ENCODE data around the gene CORO2A.
A peak's percentile ranks its signal among the peaks of the same experiment; 100 is the strongest.

Gene CORO2A

GRCh38 chr9:98203153-98203552 is 10.7 kb upstream of the CORO2A start:
- TF ChIP-seq ZFX (IDR thresholded peaks at IDR 0.05; ENCODE audit: borderline replicate concordance): no peak
- TF ChIP-seq, protein P1, sequence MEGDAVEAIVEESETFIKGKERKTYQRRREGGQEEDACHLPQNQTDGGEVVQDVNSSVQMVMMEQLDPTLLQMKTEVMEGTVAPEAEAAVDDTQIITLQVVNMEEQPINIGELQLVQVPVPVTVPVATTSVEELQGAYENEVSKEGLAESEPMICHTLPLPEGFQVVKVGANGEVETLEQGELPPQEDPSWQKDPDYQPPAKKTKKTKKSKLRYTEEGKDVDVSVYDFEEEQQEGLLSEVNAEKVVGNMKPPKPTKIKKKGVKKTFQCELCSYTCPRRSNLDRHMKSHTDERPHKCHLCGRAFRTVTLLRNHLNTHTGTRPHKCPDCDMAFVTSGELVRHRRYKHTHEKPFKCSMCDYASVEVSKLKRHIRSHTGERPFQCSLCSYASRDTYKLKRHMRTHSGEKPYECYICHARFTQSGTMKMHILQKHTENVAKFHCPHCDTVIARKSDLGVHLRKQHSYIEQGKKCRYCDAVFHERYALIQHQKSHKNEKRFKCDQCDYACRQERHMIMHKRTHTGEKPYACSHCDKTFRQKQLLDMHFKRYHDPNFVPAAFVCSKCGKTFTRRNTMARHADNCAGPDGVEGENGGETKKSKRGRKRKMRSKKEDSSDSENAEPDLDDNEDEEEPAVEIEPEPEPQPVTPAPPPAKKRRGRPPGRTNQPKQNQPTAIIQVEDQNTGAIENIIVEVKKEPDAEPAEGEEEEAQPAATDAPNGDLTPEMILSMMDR (IDR thresholded peaks at IDR 0.05): no peak

DNA sequence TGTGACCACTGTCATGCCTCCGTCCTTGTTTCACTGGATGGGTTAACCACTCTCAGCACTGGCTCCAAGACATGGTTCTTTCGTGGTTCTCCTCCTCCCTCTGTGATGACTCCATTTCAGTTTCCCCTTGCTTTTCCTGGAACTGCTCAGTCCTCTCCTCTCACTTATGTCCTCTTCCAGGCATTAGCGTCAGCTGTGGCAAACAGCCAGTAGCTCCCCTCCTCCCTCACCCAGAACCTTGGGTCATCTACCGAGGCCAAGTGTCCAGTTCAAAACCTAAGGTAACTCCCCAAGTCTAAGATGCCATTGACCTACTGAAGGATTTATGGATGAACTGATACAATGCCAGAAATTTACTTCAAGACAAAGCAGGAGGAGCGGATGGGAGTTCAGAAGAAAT is 9.8 kb upstream of the CORO2A start:
- H3K27ac ChIP-seq: no peak overlapping the region
- TF ChIP-seq, protein P1 (IDR thresholded peaks at IDR 0.05): no peak
- no peak for TF ChIP-seq ZFX (IDR thresholded peaks at IDR 0.05; ENCODE audit: borderline replicate concordance)

More at GRCh38 chr9:98203153-98203552, 10.7 kb upstream of the CORO2A start:
- H3K27ac ChIP-seq: no peak overlapping the region

DNA sequence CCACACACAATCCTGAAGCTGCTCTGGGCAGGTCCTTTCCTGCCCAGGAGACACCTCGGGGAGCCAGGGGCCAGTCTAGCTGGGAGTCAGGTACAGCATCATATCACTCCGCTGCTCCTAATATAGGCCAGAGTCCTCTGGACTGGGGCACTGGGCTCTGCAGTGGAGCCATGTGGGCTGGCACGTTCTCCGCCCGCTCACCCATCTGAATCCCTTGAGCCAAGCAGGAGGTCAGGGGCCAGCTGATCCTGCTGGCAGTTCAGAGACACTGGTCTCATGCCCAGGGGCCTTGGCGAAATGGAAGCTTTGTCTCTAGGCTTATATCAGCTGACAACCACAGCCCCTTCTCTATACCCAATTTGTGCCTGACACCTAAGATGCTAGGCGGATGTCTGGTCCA is 9.3 kb upstream of the CORO2A start:
- TF ChIP-seq ZFX (IDR thresholded peaks at IDR 0.05; ENCODE audit: borderline replicate concordance): no peak
- TF ChIP-seq, protein P1 (IDR thresholded peaks at IDR 0.05): no peak
- H3K27ac ChIP-seq: no peak overlapping the region

DNA sequence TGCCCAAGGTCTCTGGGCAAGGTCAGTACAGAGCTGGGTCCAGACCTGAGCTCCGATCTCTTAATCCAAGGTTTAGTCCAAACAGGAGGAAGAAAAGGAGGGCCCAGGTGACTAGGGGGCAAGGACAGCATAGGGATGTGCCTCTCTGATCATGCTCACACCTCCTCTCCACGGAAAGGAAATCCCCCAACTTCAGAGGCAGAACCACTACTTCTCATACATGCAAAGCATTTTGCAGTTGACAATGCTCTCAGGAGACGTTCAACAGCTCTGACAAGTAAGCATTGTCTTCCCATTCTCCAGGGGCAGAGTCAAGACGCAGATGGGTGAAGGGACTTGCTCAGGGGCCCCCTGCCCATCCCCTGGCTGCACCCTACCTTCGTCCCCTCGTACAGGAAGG is 8.7 kb upstream of the CORO2A start:
- H3K27ac ChIP-seq: no peak overlapping the region
- TF ChIP-seq, protein P1 (IDR thresholded peaks at IDR 0.05): no peak
- no peak for TF ChIP-seq ZFX (IDR thresholded peaks at IDR 0.05; ENCODE audit: borderline replicate concordance)

- H3K27ac ChIP-seq: no peak overlapping the region
- no peak for TF ChIP-seq ZFX (IDR thresholded peaks at IDR 0.05; ENCODE audit: borderline replicate concordance)
- TF ChIP-seq, protein P1 (IDR thresholded peaks at IDR 0.05): no peak
These were observed 7.1 kb upstream of the CORO2A start for GRCh38 chr9:98199388-98200033.

DNA sequence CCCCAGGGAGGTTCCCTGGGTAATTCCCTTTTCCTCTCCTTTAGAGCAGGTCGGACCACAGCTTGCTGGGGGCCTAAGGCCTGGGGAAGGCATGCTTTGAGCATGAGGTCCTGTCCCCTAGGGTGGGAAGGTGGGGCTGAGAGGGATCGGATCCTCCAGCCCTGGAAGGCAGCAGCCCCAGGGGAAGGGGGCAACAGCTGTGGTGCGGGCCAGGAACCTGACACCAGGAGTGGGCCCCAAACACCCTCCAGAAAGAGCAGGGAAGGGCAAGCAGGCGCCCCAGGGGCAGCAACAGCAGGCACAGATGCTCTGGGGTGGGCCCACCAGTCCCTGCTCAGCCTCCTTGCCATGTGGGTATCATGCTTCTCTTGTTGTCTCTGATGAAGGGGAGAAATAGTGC is 3.2 kb upstream of the CORO2A start:
- H3K27ac ChIP-seq: no peak overlapping the region
- TF ChIP-seq ZFX (IDR thresholded peaks at IDR 0.05; ENCODE audit: borderline replicate concordance): no peak
- TF ChIP-seq, protein P1 (IDR thresholded peaks at IDR 0.05): no peak

- H3K27ac ChIP-seq: peak overlapping the region; percentile 58
- TF ChIP-seq ZFX (IDR thresholded peaks at IDR 0.05; ENCODE audit: borderline replicate concordance): no peak
- TF ChIP-seq, protein P1 (IDR thresholded peaks at IDR 0.05): peak; percentile 26; the same call in 1 of the 2 replicates
These were observed 1.0 kb upstream of the CORO2A start for GRCh38 chr9:98193336-98193944.
